ENCODE data around the gene ARL13B. TPM values are rescaled to one million over a fixed set of nuclear protein-coding genes. Genes with fewer than 3 reads are reported as not detected.

Gene ARL13B
- total RNA-seq, 1 donor from 2014 or later: 4.5 TPM

DNA sequence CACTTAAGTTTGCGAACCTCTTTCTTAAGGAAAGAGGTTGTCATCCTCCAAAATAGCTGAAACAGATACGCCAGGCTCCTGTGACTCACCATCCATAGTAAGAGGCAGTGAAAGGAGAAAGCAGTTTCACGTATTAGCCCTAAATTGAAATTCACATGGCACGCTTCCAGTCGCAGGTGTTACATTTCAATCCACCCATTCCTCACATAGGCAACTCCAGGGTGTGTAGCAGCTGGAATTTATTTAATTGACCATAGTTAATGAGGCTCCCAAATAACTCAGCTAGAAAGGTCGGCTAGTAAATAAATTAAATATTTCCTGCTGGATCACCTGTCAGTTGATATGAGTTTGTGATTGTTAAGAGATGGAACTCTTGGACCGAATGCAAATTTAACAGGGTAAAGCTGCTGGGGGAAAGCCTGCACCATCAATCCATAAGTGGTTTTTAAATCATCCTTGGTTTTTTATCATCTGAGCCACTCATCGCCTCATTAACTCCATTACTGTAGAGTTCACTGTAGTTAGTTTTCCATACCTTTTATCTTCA, 102.5 kb downstream of the ARL13B start:
- intact Hi-C loops (cut with micrococcal nuclease): no loop called here
- ATAC-seq: no peak
- DNase-seq: no peak

DNA sequence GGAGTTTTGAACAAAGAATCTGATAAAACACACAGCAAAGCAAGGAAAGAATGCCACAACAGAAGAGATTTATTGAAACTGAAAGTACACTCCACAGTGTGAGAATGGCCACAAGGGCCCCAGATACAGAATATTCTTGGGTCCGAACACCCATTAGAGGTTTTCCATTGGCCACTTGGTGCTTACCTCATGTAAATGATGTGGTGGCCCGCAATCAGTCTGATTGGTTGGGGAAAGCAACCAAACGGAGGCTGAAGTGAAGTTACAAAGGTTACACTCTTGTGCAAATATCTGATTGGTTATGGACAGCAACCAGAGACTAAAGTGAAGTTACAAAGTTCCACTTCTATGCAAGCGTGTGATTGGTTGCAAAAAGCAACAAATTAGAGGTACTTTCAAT, 103.3 kb downstream of the ARL13B start:
- intact Hi-C loops (cut with micrococcal nuclease): no loop called here
- no peak for ATAC-seq
- no peak for DNase-seq

DNA sequence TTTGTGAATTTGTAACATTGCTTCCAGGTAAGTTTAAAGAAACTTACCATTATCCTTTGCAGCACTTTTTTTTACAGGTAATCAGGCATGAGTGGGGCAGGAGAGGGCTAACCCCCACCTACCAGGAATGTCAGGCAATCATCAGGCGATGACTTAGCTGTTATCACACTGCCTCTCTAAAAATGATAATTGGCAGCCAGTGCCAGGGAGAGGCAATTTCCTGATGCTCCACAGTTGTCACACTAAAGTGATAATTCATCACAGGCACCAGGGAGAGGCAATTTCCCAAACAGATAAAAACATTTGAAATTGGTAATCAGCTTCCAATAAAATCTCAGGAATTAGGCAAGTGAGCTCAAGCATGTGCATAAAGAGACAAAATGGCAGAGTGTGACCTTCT, 109.2 kb downstream of the ARL13B start:
- no peak for ATAC-seq
- DNase-seq: no peak
- intact Hi-C loops (cut with micrococcal nuclease): no loop called here

DNA sequence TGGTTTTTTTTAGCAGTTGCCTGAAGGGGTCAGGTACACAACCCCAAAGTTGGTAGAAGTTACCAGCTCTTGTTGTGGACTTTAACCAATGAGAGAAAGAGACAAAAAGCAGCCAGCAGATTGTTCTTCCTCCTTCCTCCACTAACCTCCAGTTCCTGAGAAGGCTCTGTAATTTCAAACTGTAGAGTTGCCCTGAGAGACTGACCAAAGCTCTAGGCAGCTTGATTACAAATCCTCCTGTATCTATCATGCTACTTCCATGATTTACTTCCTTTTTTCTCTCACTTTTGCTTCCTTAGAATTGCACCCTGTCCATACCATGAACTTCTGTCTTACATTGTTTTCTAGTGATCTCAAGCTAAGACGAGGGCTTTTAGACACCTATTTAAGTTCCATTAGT, 112.1 kb downstream of the ARL13B start:
- ATAC-seq (no peak), DNase-seq (no peak)
- intact Hi-C loops (cut with micrococcal nuclease): no loop called here

DNA sequence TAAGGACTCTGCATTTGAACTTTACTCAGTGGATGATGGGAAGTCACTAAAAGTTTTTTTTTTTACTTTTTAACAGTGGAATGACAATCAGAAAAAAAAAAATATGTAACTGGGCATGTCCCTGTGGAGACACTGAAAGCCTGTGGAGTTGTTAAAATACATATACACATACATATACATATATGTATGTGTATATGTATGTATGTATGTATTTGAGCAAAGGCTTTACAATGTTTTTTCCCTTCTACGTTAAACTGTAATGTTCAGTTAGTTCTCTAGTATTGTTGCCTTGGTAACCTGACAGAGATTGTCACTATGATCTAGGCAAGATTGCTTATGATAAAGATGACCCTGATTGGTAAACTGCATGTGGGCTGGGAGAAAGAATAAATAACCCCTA, 113.2 kb downstream of the ARL13B start:
- ATAC-seq (no peak), DNase-seq (no peak)
- intact Hi-C loops (cut with micrococcal nuclease): no loop called here

DNA sequence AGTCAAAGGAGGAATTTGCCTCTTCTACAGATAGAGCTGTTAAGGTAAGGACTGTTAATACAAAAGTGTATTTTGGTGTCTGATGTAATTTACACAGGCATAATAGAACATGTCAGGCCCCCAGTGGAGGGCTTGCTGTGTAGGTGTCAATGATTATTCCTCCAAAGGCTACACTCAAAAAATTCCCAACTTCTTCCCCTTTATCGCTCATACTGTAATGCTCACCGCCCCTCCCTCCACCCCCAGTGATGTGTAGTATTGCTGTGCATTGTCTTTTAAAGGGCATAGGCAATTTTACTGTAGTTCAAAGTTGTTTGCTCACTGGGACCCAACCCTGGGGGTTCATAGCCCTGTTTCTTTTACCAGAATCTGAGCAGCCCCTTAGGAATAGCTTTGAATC, 115.2 kb downstream of the ARL13B start:
- intact Hi-C loops (cut with micrococcal nuclease): no loop called here
- no peak for DNase-seq
- no peak for ATAC-seq

DNA sequence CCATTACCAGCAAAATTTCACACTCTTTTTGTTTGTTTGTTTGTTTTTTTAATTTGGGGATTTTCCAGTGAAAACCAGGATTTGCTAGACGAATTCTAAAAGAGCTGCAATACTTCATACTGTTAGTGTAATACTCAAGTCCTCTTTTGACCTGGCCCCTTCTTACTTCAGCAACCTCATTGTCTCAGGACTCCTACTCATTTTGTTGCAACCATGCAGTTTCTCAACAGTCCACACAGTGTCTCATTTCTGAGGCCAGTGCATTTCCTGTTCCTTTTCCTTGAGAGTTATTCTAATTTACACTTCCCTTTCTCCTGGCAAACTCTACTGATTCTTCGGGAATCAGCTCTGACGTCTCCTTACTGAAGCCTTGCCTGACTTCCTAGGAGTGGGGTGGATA, 118.5 kb downstream of the ARL13B start:
- DNase-seq: no peak
- intact Hi-C loops (cut with micrococcal nuclease): no loop called here
- no peak for ATAC-seq

DNA sequence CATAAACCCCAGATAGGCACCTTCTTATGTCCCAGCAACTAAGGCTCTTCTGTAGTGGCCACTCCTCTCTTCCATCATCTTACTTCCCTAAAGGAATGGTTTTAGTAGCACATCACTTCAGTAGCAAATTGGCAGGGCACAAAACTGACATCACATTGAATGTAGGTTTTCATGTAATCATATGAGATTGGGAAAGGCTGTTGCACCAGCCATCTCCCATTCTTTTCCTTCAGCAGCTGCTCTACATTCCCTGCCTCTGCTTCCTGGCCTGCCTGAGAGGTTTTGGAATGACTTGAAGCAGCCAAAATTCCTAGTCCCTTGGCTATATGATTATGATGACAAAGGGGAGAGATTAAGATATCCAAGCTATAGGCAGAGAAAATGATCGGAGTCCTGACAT, 119.4 kb downstream of the ARL13B start:
- intact Hi-C loops (cut with micrococcal nuclease): no loop called here
- ATAC-seq (no peak), DNase-seq (no peak)

DNA sequence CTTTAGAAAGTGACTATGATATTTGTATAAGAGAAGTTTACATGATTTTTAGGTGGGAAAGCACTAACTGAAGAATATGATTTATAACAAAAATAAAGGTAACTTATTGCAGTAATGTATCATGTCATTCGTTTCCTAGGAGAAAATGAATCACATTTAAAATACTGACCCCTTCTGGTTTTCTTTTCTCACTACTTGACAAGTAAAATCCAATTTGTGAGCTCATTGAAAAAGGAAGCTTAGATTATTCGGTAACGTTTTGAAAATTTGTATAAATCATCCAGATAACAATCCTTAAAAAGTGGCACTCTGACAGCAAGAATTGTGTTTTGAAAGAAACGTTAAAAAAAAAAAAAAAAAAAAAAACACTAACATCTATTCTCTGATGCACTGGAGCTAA, 121.9 kb downstream of the ARL13B start:
- no peak for ATAC-seq
- no peak for DNase-seq
- intact Hi-C loops (cut with micrococcal nuclease): no loop called here

Other genes with a start within 250 kb of the ARL13B start
- gene PROS1, start 6.3 kb upstream of the ARL13B start, total RNA-seq: 38.0 TPM
- gene STX19, start 48.4 kb downstream of the ARL13B start, total RNA-seq: not detected
- 3.5 TPM for gene DHFR2, start 82.8 kb downstream of the ARL13B start, total RNA-seq
- 5.7 TPM for gene NSUN3, start 82.9 kb downstream of the ARL13B start, total RNA-seq

All from left ventricle myocardium superior (tissue), 1 donor.